DMS153 treated with DMSO at 0.1 percent for 48 hours (cell line): Measurements from ENCODE around the gene L2HGDH.
"Not testable (repeated sequence)": the region's sequence is repeated elsewhere in the genome, so short reads cannot be mapped to it uniquely, and the experiment has no call there.

ENCODE experiments used
- DNase-seq: peaks from one replicate; lab custom pipeline; 2025; ENCODE audit not compliant: unreplicated experiment; lab: John Stamatoyannopoulos, UW

Gene L2HGDH

DNA sequence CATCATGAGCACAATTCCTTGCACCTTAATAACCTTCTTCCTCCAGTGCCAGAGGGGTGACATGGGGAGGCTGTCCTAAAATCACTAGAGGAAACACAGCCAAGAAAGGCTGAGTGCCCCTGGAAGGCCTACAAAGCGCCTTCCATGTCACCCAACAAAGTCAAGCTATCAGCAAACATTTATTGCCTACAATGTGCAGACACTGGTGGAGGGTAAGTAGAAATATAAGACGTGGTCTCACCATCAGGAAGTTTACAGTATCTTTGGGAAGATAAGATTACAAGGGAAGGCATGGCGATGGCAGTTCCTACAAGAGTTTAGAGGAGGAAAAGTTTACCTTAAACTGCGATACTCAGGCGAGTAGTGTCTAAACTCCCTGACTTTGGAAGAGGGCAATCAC lies 28.0 kb upstream of the L2HGDH start:
- no peak for DNase-seq

GRCh38 chr14:50339178-50339804 lies 27.3 kb upstream of the L2HGDH start:
- DNase-seq, result peak; percentile 3

DNA sequence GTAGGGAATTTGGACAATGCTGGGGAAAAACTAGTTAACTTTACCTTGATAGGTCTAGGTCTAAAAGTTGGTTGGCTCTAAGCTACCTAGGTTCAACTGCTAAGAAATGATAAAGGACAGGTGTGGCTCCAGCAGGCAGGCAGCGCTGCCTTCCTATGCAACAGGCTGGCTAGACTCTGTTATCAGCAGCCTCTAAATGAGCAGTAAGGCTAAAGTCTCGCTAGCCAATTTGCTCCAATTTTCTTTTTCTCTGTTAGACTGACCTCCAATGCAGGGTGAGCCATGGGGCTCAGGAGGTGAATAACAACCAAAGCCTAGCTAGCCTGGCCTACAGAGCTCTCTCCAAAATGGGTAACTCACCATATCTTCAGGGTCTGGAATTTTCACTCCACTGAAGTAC lies 26.6 kb upstream of the L2HGDH start:
- no peak for DNase-seq

- DNase-seq, result no peak
Measured at GRCh38 chr14:50335989-50336824, 24.2 kb upstream of the L2HGDH start.

- DNase-seq, result peak; percentile 3
Measured at GRCh38 chr14:50335389-50335788, 23.4 kb upstream of the L2HGDH start.

DNA sequence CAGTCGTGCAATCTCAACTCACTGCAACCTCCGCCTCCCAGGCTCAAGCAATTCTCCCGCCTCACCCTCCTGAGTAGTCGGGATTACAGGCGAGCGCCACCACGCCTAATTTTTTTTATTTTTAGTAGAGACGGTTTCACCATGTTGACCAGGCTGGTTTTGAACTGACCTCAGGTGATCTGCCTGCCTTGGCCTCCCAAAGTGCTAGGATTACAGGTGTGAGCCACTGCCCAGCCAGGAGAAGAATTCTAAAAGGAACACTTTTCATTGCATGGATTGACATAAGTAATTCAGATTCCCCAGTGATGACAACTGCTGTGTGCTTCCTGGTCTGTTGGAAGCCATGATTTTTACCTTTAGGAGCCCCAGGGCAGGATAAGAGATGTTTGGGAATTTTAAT lies 22.2 kb upstream of the L2HGDH start:
- DNase-seq, result no peak

GRCh38 chr14:50333014-50333509 lies 21.0 kb upstream of the L2HGDH start:
- no peak for DNase-seq

DNA sequence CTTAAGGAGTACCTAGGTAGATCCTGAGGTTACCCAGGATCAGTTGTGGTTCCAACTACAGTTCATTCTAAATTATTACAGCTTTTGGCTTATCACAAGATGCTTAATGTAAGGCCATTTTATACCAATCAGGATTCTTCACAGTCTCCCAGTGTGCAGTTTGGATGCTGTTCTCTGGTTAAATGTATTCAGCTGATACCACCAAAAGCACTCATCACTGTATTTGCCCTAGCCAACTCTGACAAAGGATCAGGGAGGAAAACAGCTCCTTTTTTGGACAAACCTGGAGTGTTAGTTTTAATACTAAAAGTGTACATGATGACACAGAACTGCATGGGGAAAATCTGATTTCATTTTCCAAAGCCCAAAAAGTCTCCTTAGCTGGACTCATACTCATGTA lies 19.6 kb upstream of the L2HGDH start:
- DNase-seq, result no peak

GRCh38 chr14:50321009-50321660 lies 9.1 kb upstream of the L2HGDH start:
- peak; percentile 63 for DNase-seq

- no peak for DNase-seq
Measured at GRCh38 chr14:50320283-50320682, 8.3 kb upstream of the L2HGDH start.

GRCh38 chr14:50319721-50320120 lies 7.7 kb upstream of the L2HGDH start:
- DNase-seq, result no peak

GRCh38 chr14:50319293-50319692 lies 7.3 kb upstream of the L2HGDH start:
- DNase-seq, result no peak

DNA sequence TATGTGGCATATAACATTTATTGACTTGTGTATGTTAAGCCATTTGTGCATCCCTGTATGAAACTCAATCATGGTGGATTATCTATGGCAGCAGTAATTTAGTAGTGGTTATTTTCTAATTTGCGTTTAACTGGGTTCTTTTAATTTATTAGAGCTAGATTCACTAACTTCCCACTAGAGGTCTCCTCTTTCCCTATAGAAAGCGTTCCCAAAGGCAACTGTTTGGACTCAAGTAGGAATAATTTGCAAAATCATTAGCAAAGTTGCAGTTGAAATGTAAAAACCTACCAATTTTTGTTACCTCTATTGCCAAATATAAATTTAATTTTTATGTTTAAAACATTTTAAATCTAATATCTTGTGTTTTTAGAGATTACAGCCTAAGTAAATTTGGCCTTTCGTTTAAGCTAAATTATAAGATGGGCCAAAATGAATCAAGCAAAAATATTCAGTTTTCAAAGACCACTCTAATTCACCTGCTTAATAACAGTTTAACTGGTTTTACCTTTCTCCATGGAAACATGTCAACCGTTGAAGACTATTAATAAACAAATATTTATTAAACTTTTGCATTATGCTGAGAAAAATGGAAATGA lies 6.1 kb upstream of the L2HGDH start:
- DNase-seq, result peak; percentile 19

DNA sequence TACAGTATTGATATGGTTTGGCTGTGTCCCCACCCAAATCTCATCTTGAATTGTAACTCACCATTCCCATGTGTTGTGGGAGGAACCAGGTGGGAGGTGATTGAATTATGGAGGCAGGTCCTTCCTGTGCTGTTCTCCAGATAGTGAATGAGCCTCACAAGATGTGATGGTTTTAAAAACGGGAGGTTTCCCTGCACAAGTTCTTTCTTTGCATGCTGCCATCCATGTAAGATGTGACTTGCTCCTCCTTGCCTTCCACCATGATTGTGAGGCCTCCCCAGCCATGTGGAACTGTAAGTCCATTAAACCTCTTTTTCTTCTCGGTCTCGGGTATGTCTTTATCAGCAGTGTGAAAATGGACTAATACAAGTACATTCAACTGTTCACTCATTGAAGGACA lies 2.1 kb upstream of the L2HGDH start:
- not testable (repeated sequence) for DNase-seq

- DNase-seq, result peak; percentile 48
Measured at GRCh38 chr14:50312734-50313054, 665 bp upstream of the L2HGDH start.

DNA sequence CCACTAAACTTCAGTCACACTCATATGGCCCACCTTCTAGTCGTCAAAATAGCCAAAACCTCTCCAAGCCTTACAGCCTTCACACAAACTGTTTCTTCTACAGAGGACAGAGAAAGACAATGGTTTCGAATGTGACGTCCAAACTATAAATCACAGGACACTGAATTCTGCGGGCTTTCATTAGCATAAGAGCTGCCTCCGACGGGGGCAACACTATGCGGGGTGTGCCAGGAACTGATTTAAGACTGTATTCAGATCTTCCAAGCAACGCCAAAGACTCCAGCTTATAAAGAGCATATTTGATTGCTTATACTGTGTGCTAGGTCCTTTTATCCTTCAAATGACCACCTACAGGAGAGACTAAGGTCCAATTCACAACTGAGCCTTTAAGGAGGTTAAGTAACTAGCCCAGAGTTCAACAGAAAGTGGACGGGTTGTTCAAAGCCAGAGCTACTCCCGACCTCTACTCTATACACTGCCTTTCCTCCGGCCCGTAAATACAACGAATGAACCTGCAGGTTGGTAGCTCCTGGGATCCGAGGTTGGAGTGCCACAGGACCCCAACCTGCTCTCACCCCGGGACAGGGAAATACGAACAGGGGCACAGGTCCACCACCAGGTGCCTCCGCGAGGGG lies 575 bp downstream of the L2HGDH start:
- peak; percentile 13 for DNase-seq

- no peak for DNase-seq
Measured at GRCh38 chr14:50310445-50310844, 1.6 kb downstream of the L2HGDH start.

DNA sequence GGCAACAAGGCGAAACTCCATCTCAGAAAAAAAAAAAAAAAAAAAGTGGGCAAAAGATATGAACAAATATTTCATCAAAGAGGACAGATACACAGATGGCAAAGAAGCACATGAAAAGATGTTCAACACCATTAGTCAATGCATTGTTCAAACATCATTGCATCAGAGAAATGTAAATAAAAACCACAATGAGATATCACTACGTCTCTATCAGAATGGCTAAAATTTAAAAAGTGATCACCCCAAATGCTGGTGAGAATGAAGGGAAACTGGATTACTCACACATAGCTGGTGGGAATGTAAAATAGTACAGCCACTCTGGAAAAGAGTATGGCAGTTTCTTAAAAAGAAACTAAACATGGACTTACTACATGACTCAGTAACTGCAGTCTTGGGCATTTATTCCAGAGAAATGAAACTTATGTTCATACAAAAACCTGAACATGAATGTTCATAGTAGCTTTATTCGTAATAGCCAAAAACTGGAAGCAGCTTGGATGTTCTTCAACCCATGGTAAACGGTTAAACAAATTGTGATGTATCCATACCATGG lies 3.6 kb downstream of the L2HGDH start:
- DNase-seq, result no peak

DNA sequence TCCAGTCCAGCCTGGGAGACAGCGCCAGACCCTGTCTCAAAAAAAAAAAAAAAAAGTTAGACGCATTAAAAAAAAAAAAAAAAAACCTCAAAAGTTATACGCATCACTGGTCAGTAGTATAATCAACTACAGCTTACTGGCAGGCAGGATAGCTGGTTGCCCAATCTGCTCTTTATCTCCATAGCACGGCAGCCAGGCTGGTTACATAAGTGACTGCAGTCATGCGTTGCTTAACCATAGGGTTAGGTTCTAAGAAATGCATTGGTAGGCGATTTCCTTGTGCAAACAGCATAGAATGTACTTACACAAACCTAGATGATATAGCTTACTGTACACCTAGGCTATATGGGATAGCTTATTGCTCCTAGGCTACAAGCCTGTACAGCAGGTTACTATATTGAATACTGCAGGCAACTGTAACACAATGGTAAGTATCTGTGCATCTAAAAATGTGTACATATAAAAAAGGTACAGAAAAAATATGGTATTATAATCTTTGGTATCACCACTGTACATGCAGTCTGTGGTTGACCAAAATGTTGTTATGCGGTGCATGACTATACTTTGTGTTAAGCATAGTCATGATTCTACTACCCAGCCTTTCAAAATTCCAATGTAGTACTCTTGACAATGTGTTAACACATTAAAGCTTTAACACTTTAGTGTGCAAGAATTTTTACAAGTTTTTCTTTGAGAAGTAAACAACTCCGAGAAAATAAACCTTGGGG lies 8.1 kb downstream of the L2HGDH start:
- no peak for DNase-seq

GRCh38 chr14:50301914-50302313 lies 10.1 kb downstream of the L2HGDH start:
- no peak for DNase-seq
